ENCODE results near the gene UBAC2. TPM values are rescaled to one million over a fixed set of nuclear protein-coding genes. Genes with fewer than 3 reads are reported as not detected.

UBAC2 gene
- total RNA-seq, 4 donors from 2014 or later: 67.3 to 111 (median 93.8) TPM

GRCh38 chr13:99363949-99364348, 163.3 kb downstream of the UBAC2 start:
- TF ChIP-seq POLR2AphosphoS5 (IDR thresholded peaks at IDR 0.05) (no peak), POLR2A (IDR thresholded peaks at IDR 0.05) (no peak), EP300 (IDR thresholded peaks at IDR 0.05) (no peak), CTCF (IDR thresholded peaks at IDR 0.05) (no peak)
- H3K36me3 ChIP-seq: peaks cover 29% of the 10 kb centered on the region
- no peaks in the 10 kb centered on the region for H3K27me3 ChIP-seq
- 94% methylated on average over 1 of the region's 1 CpG for WGBS
- no peak overlapping the region for H3K27ac ChIP-seq
- no peaks in the 10 kb centered on the region for H3K4me1 ChIP-seq
- no peaks in the 10 kb centered on the region for H3K9me3 ChIP-seq
- no peak for DNase-seq (ENCODE audit: low spot score in 2 of 2)
- no peak overlapping the region for H3K4me3 ChIP-seq

- 91% methylated on average over 11 of the region's 11 CpGs for WGBS
- H3K36me3 ChIP-seq: peaks cover 13% of the 10 kb centered on the region
- H3K27me3 ChIP-seq: no peaks in the 10 kb centered on the region
- no peak overlapping the region for H3K27ac ChIP-seq
- H3K4me1 ChIP-seq: no peaks in the 10 kb centered on the region
- no peak for DNase-seq (ENCODE audit: low spot score in 2 of 2)
- no peak overlapping the region for H3K4me3 ChIP-seq
- TF ChIP-seq POLR2A (IDR thresholded peaks at IDR 0.05) (no peak), EP300 (IDR thresholded peaks at IDR 0.05) (no peak), POLR2AphosphoS5 (IDR thresholded peaks at IDR 0.05) (no peak), CTCF (IDR thresholded peaks at IDR 0.05) (peak in 1 of 2 donors; percentile 0)
- no peaks in the 10 kb centered on the region for H3K9me3 ChIP-seq
Measured at GRCh38 chr13:99366075-99366987, 165.7 kb downstream of the UBAC2 start.

- Histone ChIP-seq H3K4me1 (no peaks in the 10 kb centered on the region), H3K27me3 (no peaks in the 10 kb centered on the region), H3K27ac (no peak overlapping the region), H3K36me3 (peaks cover 16% of the 10 kb centered on the region), H3K4me3 (no peak overlapping the region), H3K9me3 (no peaks in the 10 kb centered on the region)
- 87% methylated on average over 7 of the region's 7 CpGs for WGBS
- no peak for TF ChIP-seq POLR2A (IDR thresholded peaks at IDR 0.05)
- TF ChIP-seq CTCF (IDR thresholded peaks at IDR 0.05): no peak
- no peak for TF ChIP-seq POLR2AphosphoS5 (IDR thresholded peaks at IDR 0.05)
- peak in 1 of 2 donors; percentile 31 for DNase-seq (ENCODE audit: low spot score in 2 of 2)
Measured at GRCh38 chr13:99367106-99367616, 166.5 kb downstream of the UBAC2 start.

GRCh38 chr13:99367663-99368448, 167.2 kb downstream of the UBAC2 start:
- Histone ChIP-seq H3K9me3 (no peaks in the 10 kb centered on the region), H3K4me1 (no peaks in the 10 kb centered on the region), H3K27ac (no peak overlapping the region), H3K27me3 (no peaks in the 10 kb centered on the region), H3K36me3 (peaks cover 21% of the 10 kb centered on the region), H3K4me3 (no peak overlapping the region)
- TF ChIP-seq CTCF (IDR thresholded peaks at IDR 0.05): no peak
- no peak for TF ChIP-seq EP300 (IDR thresholded peaks at IDR 0.05)
- no peak for TF ChIP-seq POLR2AphosphoS5 (IDR thresholded peaks at IDR 0.05)
- no peak for TF ChIP-seq POLR2A (IDR thresholded peaks at IDR 0.05)
- peak in 1 of 2 donors; percentile 40 for DNase-seq (ENCODE audit: low spot score in 2 of 2)
- WGBS: 92% methylated on average over 16 of the region's 16 CpGs

All from suprapubic skin (tissue), 4 donors.